ENCODE data around the gene NRM.

DNA sequence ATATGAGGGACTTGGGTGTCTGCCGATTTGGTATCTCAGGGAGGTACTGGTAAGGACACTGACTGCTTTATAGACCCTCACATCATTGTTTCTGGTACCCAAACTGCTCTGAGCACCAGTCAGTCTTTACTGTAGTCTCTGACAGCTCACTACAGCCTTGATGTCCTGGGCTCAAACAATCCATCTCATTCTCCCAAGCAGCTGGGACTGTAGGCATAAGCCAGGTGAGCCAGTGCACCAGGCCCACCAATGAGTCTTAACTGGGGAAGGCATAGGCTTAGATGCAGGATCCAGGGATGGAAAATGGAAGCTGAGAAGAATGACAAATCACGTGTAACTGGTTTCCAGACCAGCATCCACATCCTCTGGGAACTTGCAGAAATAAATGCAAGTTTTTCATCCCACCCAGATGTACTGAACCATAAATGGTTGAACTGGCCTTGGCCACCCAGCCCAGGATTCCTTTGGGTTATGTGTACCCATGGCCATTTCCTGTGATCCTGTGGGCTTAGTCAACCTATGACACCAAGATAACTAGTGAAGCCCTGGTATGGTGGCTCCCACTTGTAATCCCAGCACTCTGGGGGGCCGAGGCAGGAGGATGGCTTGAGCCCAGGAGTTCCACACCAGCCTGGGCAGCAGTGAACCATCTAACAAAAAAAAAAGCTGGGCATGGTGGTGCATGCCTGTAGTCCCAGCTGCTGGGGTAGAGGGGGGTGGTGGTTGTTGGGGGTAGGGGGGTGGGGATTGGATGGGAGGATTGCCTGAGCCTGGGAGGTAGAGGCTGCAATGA, 35.1 kb upstream of the NRM start:
- no peak for TF ChIP-seq POLR2A (IDR thresholded peaks at IDR 0.05)
- peak; percentile 19 for TF ChIP-seq POLR2AphosphoS5 (IDR thresholded peaks at IDR 0.05)
- TF ChIP-seq CTCF (IDR thresholded peaks at IDR 0.05) = no peak

All from gastroesophageal sphincter (tissue), 3 donors.